SK-N-SH (cell line): ENCODE measurements around the gene TRAPPC2L. TPM values are rescaled to one million over a fixed set of nuclear protein-coding genes. Genes with fewer than 3 reads are reported as not detected.
A peak's percentile ranks its signal among the peaks of the same experiment; 100 is the strongest.

Experiments used
- CTCF ChIA-PET: fragments of 300-600, 350-600 bp; formaldehyde crosslinking; extraction: SDS; loops from one replicate; lab custom pipeline; 2021; lab: Yijun Ruan, JAX
- POLR2A ChIA-PET: fragments of 350-600 bp; sonication (Branson Sonifier 250); formaldehyde crosslinking; extraction: SDS; loops from one replicate; lab custom pipeline; 2020; ENCODE audit warnings: antibody characterized with exemption, inconsistent platforms; lab: Yijun Ruan, JAX
- DNase-seq: peaks from one replicate; pipeline ENCODE4 v3.0.0; 2012
- H2AFZ ChIP-seq: fragments of 200-600 bp; sonication (generic); 2 replicates; pipeline ENCODE4 v1.8.1; 2016; ENCODE audit warnings: antibody characterized with exemption, mild to moderate bottlenecking, low read depth
- H3F3A ChIP-seq: fragments of 200-600 bp; sonication (generic); replicated peaks from 2 replicates; pipeline ENCODE3; 2016; ENCODE audit warnings: antibody characterized with exemption, mild to moderate bottlenecking; ENCODE audit not compliant: insufficient read depth
- H3K27ac ChIP-seq, 2 experiments: fragments of 200-500 bp in 1 of 2; fragments of 200-600 bp in 1 of 2; sonication (Bioruptor generic) in 1 of 2; sonication (generic), shearing (Covaris generic) in 1 of 2; 2 replicates each; pipeline versions ENCODE4 v1.5.1 to v1.6.1; 2014 to 2016; ENCODE audit warnings: low read depth in 2 of 2, inconsistent platforms in 1 of 2, low read length in 1 of 2, mild to moderate bottlenecking in 1 of 2, mixed read lengths in 1 of 2
- H3K27me3 ChIP-seq: fragments of 200-600 bp; sonication (generic), shearing (Covaris generic); 2 replicates; pipeline ENCODE4 v1.6.1; 2016; ENCODE audit warnings: mixed run types; ENCODE audit not compliant: insufficient read depth
- H3K36me3 ChIP-seq, 2 experiments: fragments of 200-500 bp in 1 of 2; fragments of 200-600 bp in 1 of 2; sonication (Bioruptor generic) in 1 of 2; sonication (generic) in 1 of 2; replicated peaks in 1 of 2; 2 replicates each; pipeline versions ENCODE3 to v1.5.1; 2014 to 2016; ENCODE audit warnings: low read length in 1 of 2, mild to moderate bottlenecking in 1 of 2; ENCODE audit not compliant: insufficient read depth in 2 of 2, control insufficient read depth in 1 of 2
- H3K4me1 ChIP-seq, 2 experiments: fragments of 200-500 bp in 1 of 2; fragments of 200-600 bp in 1 of 2; sonication (Bioruptor generic) in 1 of 2; sonication (generic), shearing (Covaris generic) in 1 of 2; 2 replicates each; pipeline versions ENCODE4 v1.5.1 to v1.6.1; 2014 to 2016; ENCODE audit warnings: low read depth in 1 of 2, low read length in 1 of 2, mixed run types in 1 of 2; ENCODE audit not compliant: insufficient read depth in 2 of 2, control insufficient read depth in 1 of 2
- H3K4me2 ChIP-seq: fragments of 200-600 bp; sonication (generic), shearing (Covaris generic); 2 replicates; pipeline ENCODE4 v1.6.1; 2017; ENCODE audit warnings: mixed run types
- H3K4me3 ChIP-seq, 2 experiments: fragments of 200-500 bp in 1 of 2; fragments of 200-600 bp in 1 of 2; sonication (Bioruptor generic) in 1 of 2; sonication (generic), shearing (Covaris generic) in 1 of 2; 2 replicates each; pipeline versions ENCODE4 v1.5.1 to v1.8.1; 2014 to 2016; ENCODE audit warnings: low read depth in 2 of 2, inconsistent platforms in 1 of 2, low read length in 1 of 2, mild to moderate bottlenecking in 1 of 2, mixed read lengths in 1 of 2, moderate library complexity in 1 of 2
- H3K79me2 ChIP-seq: fragments of 200-600 bp; sonication (generic); 2 replicates; pipeline ENCODE4 v1.8.1; 2017; ENCODE audit warnings: mild to moderate bottlenecking; ENCODE audit not compliant: insufficient read depth
- H3K9ac ChIP-seq: fragments of 200-600 bp; sonication (generic); 2 replicates; pipeline ENCODE4 v1.6.1; 2017; ENCODE audit warnings: mixed run types
- H3K9me2 ChIP-seq: fragments of 200-600 bp; sonication (generic); 2 replicates; pipeline ENCODE4 v1.6.1; 2017; ENCODE audit warnings: mixed run types
- H3K9me3 ChIP-seq: fragments of 200-600 bp; sonication (generic); 2 replicates; pipeline ENCODE4 v1.6.1; 2017; ENCODE audit warnings: mixed run types, mild to moderate bottlenecking, moderate library complexity
- H4K20me1 ChIP-seq: fragments of 200-600 bp; sonication (generic); 2 replicates; pipeline ENCODE4 v1.6.1; 2017; ENCODE audit warnings: mild to moderate bottlenecking, mixed run types; ENCODE audit not compliant: insufficient read depth
- CTCF ChIP-seq: fragments of 200-600 bp; sonication (generic); IDR thresholded peaks from 2 replicates; pipeline ENCODE4 v1.6.1; 2017; ENCODE audit warnings: antibody characterized with exemption, mild to moderate bottlenecking, moderate library complexity
- FOXM1 ChIP-seq: IDR thresholded peaks from 2 replicates; pipeline ENCODE4 v1.4.0; 2012; ENCODE audit warnings: low read depth, mild to moderate bottlenecking
- IRF3 ChIP-seq: fragments of 150-350 bp; IDR thresholded peaks from 2 replicates; pipeline ENCODE4 v1.6.1; 2016; ENCODE audit warnings: mild to moderate bottlenecking, low read depth, low read length
- NFIC ChIP-seq: IDR thresholded peaks from 2 replicates; pipeline ENCODE4 v1.4.0; 2012; ENCODE audit warnings: borderline replicate concordance
- NRF1 ChIP-seq: IDR thresholded peaks from 2 replicates; pipeline ENCODE4 v1.6.1; 2012; ENCODE audit warnings: low read depth, mild to moderate bottlenecking, low read length
- RCOR1 ChIP-seq: fragments of 150-350 bp; IDR thresholded peaks from 2 replicates; pipeline ENCODE4 v1.6.1; 2017; ENCODE audit warnings: antibody characterized with exemption, low read length
- REST ChIP-seq: IDR thresholded peaks from 2 replicates; pipeline ENCODE4 v1.6.1; 2012; ENCODE audit warnings: mild to moderate bottlenecking, low read depth, low read length, moderate library complexity
- RFX5 ChIP-seq: IDR thresholded peaks from 2 replicates; pipeline ENCODE4 v1.6.1; 2012; ENCODE audit warnings: mild to moderate bottlenecking, improper control_type of control experiment, low read length
- SIN3A ChIP-seq: IDR thresholded peaks from 2 replicates; pipeline ENCODE4 v1.6.1; 2012; ENCODE audit warnings: low read depth, mild to moderate bottlenecking, low read length, moderate library complexity, borderline replicate concordance
- SMC3 ChIP-seq: IDR thresholded peaks from 2 replicates; pipeline ENCODE4 v1.6.1; 2012; ENCODE audit warnings: low read depth, low read length, improper control_type of control experiment
- TCF12 ChIP-seq: IDR thresholded peaks from 2 replicates; pipeline ENCODE4 v1.4.0; 2012
- TEAD4 ChIP-seq: IDR thresholded peaks from 2 replicates; pipeline ENCODE4 v1.4.0; 2012; ENCODE audit warnings: mild to moderate bottlenecking, borderline replicate concordance; ENCODE audit not compliant: insufficient read depth
- WGBS: methylation state at CpG from one replicate; pipeline ENCODE4 v1.1.6; 2017; ENCODE audit warnings: low lambda C conversion rate; 5-methylcytosine and 5-hydroxymethylcytosine counted together
- polyA plus RNA-seq, 3 experiments: library from polyadenylated mRNA; depleted of rRNA; stranded (reverse); fragments of >200 nt; gene quantifications; 2 replicates each; pipeline ENCODE4 v1.2.3, GENCODE V29; 2012

TRAPPC2L gene
- polyA plus RNA-seq, 1 of the 3 experiments (the other 2 are of a cell fraction): 73.9 TPM

- TF ChIP-seq RFX5: no peak
- TF ChIP-seq TEAD4: 0 out of 2 replicates have a peak, but pooled peaks have one; percentile 52
- TF ChIP-seq REST: no peak
- TF ChIP-seq NFIC: no peak
- TF ChIP-seq NRF1: peak; percentile 82
- no peak for TF ChIP-seq SIN3A
- TF ChIP-seq TCF12: no peak; the same call in 1 of the 2 replicates
- TF ChIP-seq FOXM1: no peak
- TF ChIP-seq SMC3: no peak; the same call in 1 of the 2 replicates
Measured at GRCh38 chr16:88811769-88812512, 45.0 kb upstream of the TRAPPC2L start, which contains the start of gene APRT (continued).

- H2AFZ ChIP-seq: peak overlapping the region; percentile 89; the same call in 1 of the 2 replicates
- peak overlapping the region; percentile 73 to 74 for H3K4me3 ChIP-seq
- peaks cover 25% of the 10 kb centered on the region for H3F3A ChIP-seq
- no peaks in the 10 kb centered on the region for H3K9me3 ChIP-seq
- peaks cover 10 to 29% of the 10 kb centered on the region in 2 experiments; a peak in 2 of 4 replicates for H3K4me1 ChIP-seq
- no peaks in the 10 kb centered on the region for H3K9me2 ChIP-seq
- DNase-seq: no peak
- peaks cover 14% of the 10 kb centered on the region for H3K79me2 ChIP-seq
- ChIA-PET CTCF (interaction anchor here (0.6 to 9.1 kb wide), 16 partner anchors 9 to 404 kb away, joined by 3 to 82 read pairs (median 4); partner anchors contain the start of genes CDH15, GALNS and TRAPPC2L), POLR2A (interaction anchor here (0.9 to 1.4 kb wide), 2 partner anchors 45 to 358 kb away, joined by 3 to 7 read pairs; partner anchors contain the start of gene TRAPPC2L)
- peaks cover 21% of the 10 kb centered on the region for H4K20me1 ChIP-seq
- peaks cover 0 to 17% of the 10 kb centered on the region in 2 experiments for H3K36me3 ChIP-seq
- H3K9ac ChIP-seq: peak overlapping the region; percentile 78; the same call in 1 of the 2 replicates
- no peaks in the 10 kb centered on the region for H3K27me3 ChIP-seq
- H3K27ac ChIP-seq: peak overlapping the region; percentile 79 to 91
- peak overlapping the region; percentile 98 for H3K4me2 ChIP-seq
- peak; percentile 16; the same call in 1 of the 2 replicates for TF ChIP-seq CTCF
- no peak for TF ChIP-seq IRF3
- TF ChIP-seq RCOR1: no peak
- WGBS: 51% methylated on average over 21 of the region's 37 CpGs
Measured at GRCh38 chr16:88812513-88813268, 44.2 kb upstream of the TRAPPC2L start.
